Testis (tissue), 3 donors: ENCODE measurements around the gene PDYN. TPM values are rescaled to one million over a fixed set of nuclear protein-coding genes. Genes with fewer than 3 reads are reported as not detected.

Experiments used
- DNase-seq: peaks from one replicate; pipeline ENCODE4 v3.0.0-alpha.2; 2019
- H3K27ac ChIP-seq, 2 donors: fragments of 200-600 bp; sonication (generic); one replicate each; pipeline ENCODE4 v1.5.1; 2019
- H3K27me3 ChIP-seq: fragments of 200-600 bp; sonication (generic); one replicate; pipeline ENCODE4 v1.5.1; 2019
- H3K36me3 ChIP-seq: fragments of 200-600 bp; sonication (generic); one replicate; pipeline ENCODE4 v1.5.1; 2017; ENCODE audit warnings: low read depth; ENCODE audit errors: missing control alignments
- H3K4me1 ChIP-seq: fragments of 200-600 bp; sonication (generic); one replicate; pipeline ENCODE4 v1.5.1; 2019
- H3K4me3 ChIP-seq, 2 donors: fragments of 200-600 bp; sonication (generic); one replicate each; pipeline ENCODE4 v1.5.1; 2017 to 2019
- H3K9me3 ChIP-seq: fragments of 200-600 bp; sonication (generic); one replicate; pipeline ENCODE4 v1.5.1; 2017
- POLR2A ChIP-seq: fragments of 450-650 bp; IDR thresholded peaks from one replicate; pipeline ENCODE4 v1.6.1; 2017; ENCODE audit warnings: antibody characterized with exemption, mild to moderate bottlenecking, moderate library complexity
- WGBS, 2 donors: methylation state at CpG; one replicate each; pipeline ENCODE4 v1.1.5; 2018; 5-methylcytosine and 5-hydroxymethylcytosine counted together
- intact Hi-C: fragments of 100-400 bp; cut with DNase I; formaldehyde crosslinking; loops from one replicate; pipeline ENCODE4 v1.15.1; 2023; ENCODE audit warnings: low total_unique reads
- polyA plus RNA-seq: library from polyadenylated mRNA; stranded (reverse); fragments of 350-450 nt; fragmentation: Illumina TruSeq; extraction: RNeasy Lipid Tissue Mini Kit (QIAGEN cat#74804); gene quantifications from one replicate; pipeline ENCODE4 v1.2.3, GENCODE V29; 2014; ENCODE audit warnings: low read depth, low replicate concordance; ENCODE audit not compliant: insufficient read depth
- total RNA-seq, 2 donors: library from RNA; depleted of rRNA; stranded (reverse); fragments of >200 nt; gene quantifications; one replicate each; pipeline ENCODE4 v1.2.3, GENCODE V29; 2016
- TF ChIP-seq, protein P1 (sequence below), 3 experiments: fragments of 450-650 bp in 2 of 3; fragments of 200-600 bp in 1 of 3; sonication (generic) in 1 of 3; IDR thresholded peaks; one replicate each; pipeline ENCODE4 v1.5.1; 2016 to 2019; ENCODE audit warnings: antibody characterized with exemption in 3 of 3, mild to moderate bottlenecking in 2 of 3, moderate library complexity in 1 of 3

The PDYN gene
- total and polyA plus RNA-seq, 3 donors from 2014 or later: 1.6 to 5.2 (median 4.2) TPM

DNA sequence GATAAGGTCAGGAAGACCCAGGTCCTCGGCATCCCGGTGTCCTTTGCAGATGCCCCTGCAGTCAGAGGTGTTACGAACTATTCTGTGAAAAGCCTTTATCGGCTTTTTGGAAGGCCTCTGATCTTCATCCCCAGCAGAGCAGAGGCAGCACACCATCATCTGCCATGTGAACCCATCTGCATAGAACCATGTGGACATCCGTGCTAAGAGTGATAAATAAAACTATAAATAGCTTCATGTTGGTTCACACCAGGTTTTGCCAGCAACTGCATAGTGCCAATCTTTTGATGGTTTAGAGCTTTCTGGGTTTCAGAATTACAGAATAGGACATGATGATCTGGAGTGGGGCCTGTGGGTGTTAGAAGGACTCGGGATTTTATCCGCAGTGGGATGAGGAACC, 65.1 kb downstream of the PDYN start:
- no peaks in the 10 kb centered on the region for H3K9me3 ChIP-seq
- no peaks in the 10 kb centered on the region for H3K27me3 ChIP-seq
- no peaks in the 10 kb centered on the region for H3K36me3 ChIP-seq
- no peak overlapping the region for H3K4me3 ChIP-seq
- intact Hi-C loops: no loop called here
- TF ChIP-seq, protein P1, sequence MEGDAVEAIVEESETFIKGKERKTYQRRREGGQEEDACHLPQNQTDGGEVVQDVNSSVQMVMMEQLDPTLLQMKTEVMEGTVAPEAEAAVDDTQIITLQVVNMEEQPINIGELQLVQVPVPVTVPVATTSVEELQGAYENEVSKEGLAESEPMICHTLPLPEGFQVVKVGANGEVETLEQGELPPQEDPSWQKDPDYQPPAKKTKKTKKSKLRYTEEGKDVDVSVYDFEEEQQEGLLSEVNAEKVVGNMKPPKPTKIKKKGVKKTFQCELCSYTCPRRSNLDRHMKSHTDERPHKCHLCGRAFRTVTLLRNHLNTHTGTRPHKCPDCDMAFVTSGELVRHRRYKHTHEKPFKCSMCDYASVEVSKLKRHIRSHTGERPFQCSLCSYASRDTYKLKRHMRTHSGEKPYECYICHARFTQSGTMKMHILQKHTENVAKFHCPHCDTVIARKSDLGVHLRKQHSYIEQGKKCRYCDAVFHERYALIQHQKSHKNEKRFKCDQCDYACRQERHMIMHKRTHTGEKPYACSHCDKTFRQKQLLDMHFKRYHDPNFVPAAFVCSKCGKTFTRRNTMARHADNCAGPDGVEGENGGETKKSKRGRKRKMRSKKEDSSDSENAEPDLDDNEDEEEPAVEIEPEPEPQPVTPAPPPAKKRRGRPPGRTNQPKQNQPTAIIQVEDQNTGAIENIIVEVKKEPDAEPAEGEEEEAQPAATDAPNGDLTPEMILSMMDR (IDR thresholded peaks at IDR 0.05): no peak
- no peak for TF ChIP-seq POLR2A
- no peak for DNase-seq
- 89 to 91% methylated on average over 7 of the region's 7 CpGs for whole genome bisulfite sequencing, 2 donors
- no peak overlapping the region for H3K27ac ChIP-seq
- no peaks in the 10 kb centered on the region for H3K4me1 ChIP-seq

Other genes with a start within 250 kb of the PDYN start
- 10 to 100 TPM; 18.4 to 21.0 TPM for gene SIRPA, start 98.7 kb downstream of the PDYN start, total RNA-seq
- gene SIRPA, start 98.7 kb downstream of the PDYN start, polyA plus RNA-seq: 25.7 TPM
- 10 to 100 TPM; 73.0 to 82.8 TPM for gene STK35, start 107.8 kb upstream of the PDYN start, total RNA-seq
- 46.3 TPM for gene STK35, start 107.8 kb upstream of the PDYN start, polyA plus RNA-seq